Middle frontal gyrus (tissue), 1 donor: ENCODE results near the gene ASPG.

ENCODE experiments used
- DNase-seq: peaks from one replicate; pipeline ENCODE4 v3.0.0-alpha.2; 2015; ENCODE audit warnings: low spot score; ENCODE audit errors: extremely low spot score

Gene ASPG

GRCh38 chr14:104105071-104105821, 19.7 kb downstream of the ASPG start:
- no peak for DNase-seq

- DNase-seq: no peak
Observed at GRCh38 chr14:104105822-104106470, 20.4 kb downstream of the ASPG start.

GRCh38 chr14:104106471-104106991, 21.0 kb downstream of the ASPG start:
- DNase-seq: no peak

GRCh38 chr14:104107101-104107581, 21.6 kb downstream of the ASPG start:
- DNase-seq: no peak

GRCh38 chr14:104107611-104108569, 22.4 kb downstream of the ASPG start:
- DNase-seq: peak; percentile 19

GRCh38 chr14:104108570-104109541, 23.4 kb downstream of the ASPG start:
- DNase-seq: no peak

GRCh38 chr14:104109731-104110361, 24.3 kb downstream of the ASPG start:
- no peak for DNase-seq

GRCh38 chr14:104110491-104111209, 25.1 kb downstream of the ASPG start:
- no peak for DNase-seq

GRCh38 chr14:104111301-104112112, 26.0 kb downstream of the ASPG start:
- DNase-seq: no peak

- no peak for DNase-seq
Observed at GRCh38 chr14:104112113-104112505, 26.6 kb downstream of the ASPG start.

GRCh38 chr14:104112609-104113571, 27.4 kb downstream of the ASPG start:
- DNase-seq: no peak

- no peak for DNase-seq
Observed at GRCh38 chr14:104113631-104114420, 28.3 kb downstream of the ASPG start.

GRCh38 chr14:104114421-104115130, 29.1 kb downstream of the ASPG start:
- DNase-seq: no peak

- no peak for DNase-seq
Observed at GRCh38 chr14:104115131-104115600, 29.7 kb downstream of the ASPG start.

GRCh38 chr14:104115691-104116287, 30.3 kb downstream of the ASPG start:
- DNase-seq: no peak
